Gastroesophageal sphincter (tissue), 4 donors: ENCODE results near the gene HEXA. TPM values are rescaled to one million over a fixed set of nuclear protein-coding genes. Genes with fewer than 3 reads are reported as not detected.

Source experiments
- ATAC-seq: fragments of 150-250 bp; one replicate; pipeline ENCODE4 v1.9.1; 2016; ENCODE audit warnings: mild to moderate bottlenecking, moderate library complexity
- H3K27ac ChIP-seq, 4 donors: fragments of 200-600 bp; sonication (generic) in 3 of 4; 1 replicate in 3 of 4; 2 replicates in 1 of 4; pipeline ENCODE4 v1.5.1; 2016 to 2019
- H3K27me3 ChIP-seq: fragments of 200-600 bp; sonication (generic); one replicate; pipeline ENCODE4 v1.5.1; 2019
- H3K36me3 ChIP-seq, 2 donors: fragments of 200-600 bp; sonication (generic); one replicate each; pipeline ENCODE4 v1.5.1; 2019; ENCODE audit warnings: control low read depth in 1 of 2
- H3K4me1 ChIP-seq, 3 donors: fragments of 200-600 bp; sonication (generic); 1 replicate in 2 of 3; 2 replicates in 1 of 3; pipeline ENCODE4 v1.5.1; 2016 to 2019; ENCODE audit warnings: control low read depth in 2 of 3
- H3K4me3 ChIP-seq, 2 donors: fragments of 200-600 bp; sonication (generic); one replicate each; pipeline ENCODE4 v1.5.1; 2019; ENCODE audit warnings: mild to moderate bottlenecking in 1 of 2, moderate library complexity in 1 of 2
- H3K9me3 ChIP-seq, 3 donors: fragments of 200-600 bp; sonication (generic); one replicate each; pipeline ENCODE4 v1.5.1; 2017 to 2019; ENCODE audit warnings: control low read depth in 2 of 3
- EP300 ChIP-seq: sonication (generic); formaldehyde crosslinking; IDR thresholded peaks from one replicate; pipeline ENCODE4 v1.6.1; 2017; ENCODE audit warnings: antibody characterized with exemption, mild to moderate bottlenecking
- POLR2A ChIP-seq, 2 donors: fragments of 450-650 bp; IDR thresholded peaks; one replicate each; pipeline ENCODE4 v1.6.1; 2017; ENCODE audit warnings: antibody characterized with exemption in 2 of 2, mild to moderate bottlenecking in 2 of 2, moderate library complexity in 1 of 2
- POLR2AphosphoS5 ChIP-seq: sonication (generic); formaldehyde crosslinking; IDR thresholded peaks from one replicate; pipeline ENCODE4 v1.6.1; 2017; ENCODE audit warnings: antibody characterized with exemption
- WGBS, 2 donors: methylation state at CpG; one replicate each; pipeline ENCODE4 v1.1.5; 2018; ENCODE audit warnings: low coverage in 1 of 2; 5-methylcytosine and 5-hydroxymethylcytosine counted together
- total RNA-seq, 4 donors: library from RNA; depleted of rRNA; stranded (reverse); fragments of >200 nt; gene quantifications; one replicate each; pipeline ENCODE4 v1.1.0, GENCODE V29; 2016
- TF ChIP-seq, protein P1 (sequence below), 4 experiments: fragments of 200-600 bp in 2 of 4; fragments of 450-650 bp in 2 of 4; sonication (generic) in 1 of 4; IDR thresholded peaks; one replicate each; pipeline ENCODE4 v1.5.1; 2017 to 2019; ENCODE audit warnings: antibody characterized with exemption in 4 of 4, mild to moderate bottlenecking in 2 of 4, moderate library complexity in 2 of 4

The HEXA gene
- total RNA-seq, 4 donors from 2014 or later, result 46.3 to 68.5 (median 60.9) TPM

DNA sequence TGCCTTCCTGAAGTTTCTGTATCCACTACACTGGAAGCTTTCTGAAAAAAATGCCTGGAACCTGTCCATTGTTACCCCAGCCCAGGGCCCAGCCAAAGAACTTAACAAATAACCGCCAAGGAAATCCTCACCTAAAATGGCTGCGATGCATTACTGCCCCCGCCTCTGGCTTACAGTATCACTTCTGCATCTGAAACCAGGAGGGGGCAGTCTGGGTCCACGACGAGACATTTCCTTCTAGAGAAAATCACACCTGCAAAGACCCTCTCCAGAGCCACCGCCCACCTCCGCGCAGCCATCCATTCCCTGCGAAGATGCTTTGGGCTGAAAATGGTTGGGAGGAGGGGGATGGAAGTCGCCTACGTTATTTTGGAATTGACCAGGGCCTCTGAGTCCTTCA lies 33.4 kb downstream of the HEXA start:
- H3K9me3 ChIP-seq, result no peaks in the 10 kb centered on the region
- TF ChIP-seq POLR2AphosphoS5, result no peak
- TF ChIP-seq, protein P1, sequence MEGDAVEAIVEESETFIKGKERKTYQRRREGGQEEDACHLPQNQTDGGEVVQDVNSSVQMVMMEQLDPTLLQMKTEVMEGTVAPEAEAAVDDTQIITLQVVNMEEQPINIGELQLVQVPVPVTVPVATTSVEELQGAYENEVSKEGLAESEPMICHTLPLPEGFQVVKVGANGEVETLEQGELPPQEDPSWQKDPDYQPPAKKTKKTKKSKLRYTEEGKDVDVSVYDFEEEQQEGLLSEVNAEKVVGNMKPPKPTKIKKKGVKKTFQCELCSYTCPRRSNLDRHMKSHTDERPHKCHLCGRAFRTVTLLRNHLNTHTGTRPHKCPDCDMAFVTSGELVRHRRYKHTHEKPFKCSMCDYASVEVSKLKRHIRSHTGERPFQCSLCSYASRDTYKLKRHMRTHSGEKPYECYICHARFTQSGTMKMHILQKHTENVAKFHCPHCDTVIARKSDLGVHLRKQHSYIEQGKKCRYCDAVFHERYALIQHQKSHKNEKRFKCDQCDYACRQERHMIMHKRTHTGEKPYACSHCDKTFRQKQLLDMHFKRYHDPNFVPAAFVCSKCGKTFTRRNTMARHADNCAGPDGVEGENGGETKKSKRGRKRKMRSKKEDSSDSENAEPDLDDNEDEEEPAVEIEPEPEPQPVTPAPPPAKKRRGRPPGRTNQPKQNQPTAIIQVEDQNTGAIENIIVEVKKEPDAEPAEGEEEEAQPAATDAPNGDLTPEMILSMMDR (IDR thresholded peaks at IDR 0.05), result peak in 2 of 4 experiments; percentile 25 to 38
- TF ChIP-seq EP300, result no peak
- H3K36me3 ChIP-seq, result peaks cover 0 to 65% of the 10 kb centered on the region in 2 donors
- no peak overlapping the region for H3K4me3 ChIP-seq
- no peak overlapping the region for H3K27ac ChIP-seq
- peaks cover 0 to 22% (median 13%) of the 10 kb centered on the region in 3 donors for H3K4me1 ChIP-seq
- no peaks in the 10 kb centered on the region for H3K27me3 ChIP-seq
- no peak for ATAC-seq
- 46 to 70% methylated on average over 4 to 6 of the region's 11 CpGs for WGBS, 2 donors

DNA sequence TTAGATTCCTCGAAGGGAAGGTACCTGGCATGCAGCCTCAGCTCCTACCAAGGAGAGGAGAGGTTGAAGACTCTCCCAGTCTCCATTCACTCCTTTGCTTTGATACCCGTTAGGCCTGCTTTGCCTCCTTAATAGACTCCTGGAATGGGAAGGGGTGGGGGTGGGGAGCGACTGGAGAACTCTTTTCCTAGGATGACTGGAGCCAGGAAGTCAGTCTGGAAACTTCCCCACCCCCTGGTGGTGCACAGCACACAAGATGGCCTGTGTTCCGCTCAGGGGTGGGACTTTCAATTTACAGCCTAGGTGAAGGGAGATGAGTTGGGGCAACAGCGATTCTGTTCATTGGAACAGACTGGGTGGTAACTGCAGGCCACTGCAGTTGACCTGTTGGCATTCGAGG lies 34.5 kb downstream of the HEXA start:
- Histone ChIP-seq H3K27ac (no peak overlapping the region), H3K9me3 (no peaks in the 10 kb centered on the region), H3K4me1 (peaks cover 0 to 22% (median 13%) of the 10 kb centered on the region in 3 donors), H3K36me3 (peaks cover 0 to 62% of the 10 kb centered on the region in 2 donors), H3K4me3 (no peak overlapping the region), H3K27me3 (no peaks in the 10 kb centered on the region)
- 85 to 90% methylated on average over 3 of the region's 6 CpGs for WGBS, 2 donors
- TF ChIP-seq, protein P1 (IDR thresholded peaks at IDR 0.05), result no peak
- TF ChIP-seq POLR2A (IDR thresholded peaks at IDR 0.05) (no peak), EP300 (no peak), POLR2AphosphoS5 (no peak)
- ATAC-seq, result no peak

DNA sequence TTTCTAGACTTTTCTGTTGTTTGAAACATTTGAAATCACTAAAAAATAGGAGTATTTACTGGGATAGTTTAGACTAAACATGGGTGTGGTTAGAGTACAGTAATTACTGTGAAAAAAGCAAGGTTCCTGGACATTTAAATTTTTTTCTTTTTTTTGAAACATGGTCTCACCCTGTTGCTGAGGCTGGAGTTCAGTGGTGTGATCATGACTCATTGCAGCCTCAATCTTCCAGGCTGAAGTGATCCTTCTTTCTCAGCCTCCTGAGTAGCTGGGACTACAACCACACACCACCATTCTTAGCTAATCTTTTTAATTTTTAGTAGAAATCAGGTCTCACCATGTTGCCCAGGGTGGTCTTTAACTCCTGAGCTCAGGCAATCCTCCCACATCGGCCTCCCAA lies 35.4 kb downstream of the HEXA start:
- H3K4me1 ChIP-seq, result peaks cover 0 to 22% (median 13%) of the 10 kb centered on the region in 3 donors
- H3K27me3 ChIP-seq, result no peaks in the 10 kb centered on the region
- TF ChIP-seq, protein P1 (IDR thresholded peaks at IDR 0.05), result no peak
- TF ChIP-seq POLR2A (IDR thresholded peaks at IDR 0.05) (no peak), EP300 (no peak), POLR2AphosphoS5 (no peak)
- no peaks in the 10 kb centered on the region for H3K9me3 ChIP-seq
- WGBS, 2 donors, result 86 to 100% methylated on average over 1 of the region's 1 CpG
- ATAC-seq, result no peak
- peak overlapping the region; percentile 7 to 80 (median 42) for H3K27ac ChIP-seq
- H3K4me3 ChIP-seq, result no peak overlapping the region
- H3K36me3 ChIP-seq, result peaks cover 0 to 52% of the 10 kb centered on the region in 2 donors

DNA sequence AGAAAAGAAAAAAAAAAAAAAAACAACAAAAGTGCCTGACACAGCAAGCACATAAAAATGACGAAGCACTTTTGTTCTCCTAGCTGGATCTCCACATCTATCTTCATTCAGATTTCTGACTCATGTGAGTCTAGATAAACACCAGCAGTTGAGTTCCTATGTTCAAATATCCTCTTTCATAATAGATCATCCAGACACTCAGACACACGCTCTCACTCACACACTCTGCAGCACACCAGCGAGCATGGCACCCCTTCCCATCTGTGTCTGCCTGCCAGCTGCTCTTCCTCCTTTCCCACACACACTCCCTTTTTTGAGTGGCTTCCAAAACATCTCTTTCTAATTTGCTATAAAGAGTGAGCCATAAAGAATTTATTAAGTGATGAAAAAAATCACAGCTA lies 36.0 kb downstream of the HEXA start:
- 14 to 22% methylated on average over 3 of the region's 3 CpGs for WGBS, 2 donors
- ATAC-seq, result peak; percentile 62
- H3K36me3 ChIP-seq, result peaks cover 0 to 46% of the 10 kb centered on the region in 2 donors
- H3K4me3 ChIP-seq, result no peak overlapping the region
- no peaks in the 10 kb centered on the region for H3K9me3 ChIP-seq
- H3K27me3 ChIP-seq, result no peaks in the 10 kb centered on the region
- TF ChIP-seq, protein P1 (IDR thresholded peaks at IDR 0.05), result no peak
- TF ChIP-seq EP300, result no peak
- TF ChIP-seq POLR2AphosphoS5, result peak; percentile 22
- H3K27ac ChIP-seq, result peak overlapping the region; percentile 7 to 80 (median 42)
- H3K4me1 ChIP-seq, result peaks cover 0 to 22% (median 13%) of the 10 kb centered on the region in 3 donors

DNA sequence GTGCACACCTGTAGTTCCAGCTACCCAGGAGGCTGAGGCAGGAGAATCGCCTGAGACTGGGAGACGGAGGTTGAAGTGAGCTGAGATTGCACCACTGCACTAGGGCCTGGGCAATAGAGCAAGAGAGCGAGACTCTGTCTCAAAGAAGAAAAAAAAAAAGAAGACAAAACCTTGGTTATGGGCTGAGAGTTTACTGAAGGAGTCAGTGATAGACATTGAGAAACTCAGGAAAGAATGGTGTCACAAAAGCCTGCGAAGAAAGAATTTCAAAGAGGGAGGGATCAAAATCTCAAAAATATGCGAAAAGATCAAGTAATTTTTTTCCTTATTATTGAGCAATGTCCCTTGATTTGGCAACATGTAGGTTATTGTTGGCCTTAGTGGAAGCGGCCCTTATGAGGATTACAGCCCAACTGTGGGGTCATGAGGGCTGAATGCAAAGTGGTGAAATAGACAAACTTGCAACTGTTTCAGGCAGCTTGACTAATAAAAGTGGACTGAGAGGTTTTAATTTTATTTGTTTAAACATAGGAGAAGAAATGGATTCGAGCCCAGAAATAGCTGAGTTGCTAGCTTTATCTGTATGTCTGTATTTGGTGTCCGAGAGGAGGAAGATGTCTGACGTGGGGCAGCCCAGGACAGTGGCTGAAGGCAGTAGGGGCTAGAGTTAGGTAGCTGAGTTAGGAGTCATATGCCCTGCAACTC lies 37.0 kb downstream of the HEXA start:
- H3K36me3 ChIP-seq, result peaks cover 0 to 36% of the 10 kb centered on the region in 2 donors
- no peaks in the 10 kb centered on the region for H3K9me3 ChIP-seq
- H3K27me3 ChIP-seq, result no peaks in the 10 kb centered on the region
- 44 to 70% methylated on average over 5 to 9 of the region's 9 CpGs for WGBS, 2 donors
- H3K27ac ChIP-seq, result peak overlapping the region; percentile 74 to 87 (median 79)
- H3K4me3 ChIP-seq, result no peak overlapping the region
- no peak for TF ChIP-seq EP300
- peak; percentile 70 for TF ChIP-seq POLR2AphosphoS5
- TF ChIP-seq, protein P1 (IDR thresholded peaks at IDR 0.05), result no peak
- H3K4me1 ChIP-seq, result peaks cover 0 to 22% (median 13%) of the 10 kb centered on the region in 3 donors
- ATAC-seq, result peak; percentile 87
